Right atrium auricular region (tissue), 2 donors: ENCODE measurements around the gene GUCY2C. TPM values are rescaled to one million over a fixed set of nuclear protein-coding genes. Genes with fewer than 3 reads are reported as not detected.

ENCODE experiments used
- DNase-seq: peaks from one replicate; pipeline ENCODE4 v3.0.0-alpha.2; 2019; ENCODE audit warnings: low spot score
- H3K27ac ChIP-seq, 2 donors: fragments of 200-600 bp; sonication (generic); 1 replicate in 1 of 2; 2 replicates in 1 of 2; pipeline ENCODE4 v1.5.1; 2016 to 2019
- H3K27me3 ChIP-seq, 2 donors: fragments of 200-600 bp; sonication (generic); one replicate each; pipeline versions ENCODE4 v1.5.1 to v1.6.0; 2017 to 2019
- H3K36me3 ChIP-seq: fragments of 200-600 bp; sonication (generic); one replicate; pipeline ENCODE4 v1.5.1; 2016
- H3K4me1 ChIP-seq, 2 donors: fragments of 200-600 bp; sonication (generic); one replicate each; pipeline versions ENCODE4 v1.5.1 to v1.6.0; 2017 to 2019
- H3K4me3 ChIP-seq, 2 donors: fragments of 200-600 bp; sonication (generic); 1 replicate in 1 of 2; 2 replicates in 1 of 2; pipeline ENCODE4 v1.5.1; 2017 to 2019; ENCODE audit warnings: mild to moderate bottlenecking in 1 of 2, moderate library complexity in 1 of 2
- H3K9me3 ChIP-seq, 2 donors: fragments of 200-600 bp; sonication (generic); one replicate each; pipeline ENCODE4 v1.5.1; 2019
- total RNA-seq, 2 donors: library from RNA; depleted of rRNA; stranded (reverse); fragments of >200 nt; gene quantifications; one replicate each; pipeline ENCODE4 v1.1.0, GENCODE V29; 2016
- TF ChIP-seq, protein P1 (sequence below), 2 donors: fragments of 200-600 bp; sonication (generic); IDR thresholded peaks; one replicate each; pipeline ENCODE4 v1.5.1; 2019; ENCODE audit warnings: antibody characterized with exemption in 2 of 2

Gene GUCY2C
- total RNA-seq, 2 donors from 2014 or later = not detected

DNA sequence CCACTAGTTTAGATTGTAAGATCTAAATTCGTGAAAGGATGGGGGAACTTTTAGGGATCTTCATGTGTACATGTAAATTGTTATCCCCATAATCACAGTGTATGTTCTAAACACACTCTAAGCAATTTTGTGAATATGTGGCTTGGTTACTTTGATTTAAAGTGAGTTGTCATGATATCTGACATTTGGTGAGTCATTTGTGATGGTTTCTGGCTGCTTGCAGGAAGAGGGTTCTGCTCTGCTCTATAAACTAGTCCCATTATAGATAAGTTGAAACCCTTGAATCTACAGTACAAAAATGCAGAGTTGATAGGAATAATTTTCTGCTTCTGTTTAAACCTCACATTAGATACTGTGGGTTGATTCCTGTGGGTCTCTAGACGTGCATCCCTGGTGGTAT, 14.8 kb downstream of the GUCY2C start:
- H3K4me3 ChIP-seq = no peak overlapping the region
- DNase-seq = no peak
- H3K27ac ChIP-seq = no peak overlapping the region
- no peaks in the 10 kb centered on the region for H3K4me1 ChIP-seq
- TF ChIP-seq, protein P1, sequence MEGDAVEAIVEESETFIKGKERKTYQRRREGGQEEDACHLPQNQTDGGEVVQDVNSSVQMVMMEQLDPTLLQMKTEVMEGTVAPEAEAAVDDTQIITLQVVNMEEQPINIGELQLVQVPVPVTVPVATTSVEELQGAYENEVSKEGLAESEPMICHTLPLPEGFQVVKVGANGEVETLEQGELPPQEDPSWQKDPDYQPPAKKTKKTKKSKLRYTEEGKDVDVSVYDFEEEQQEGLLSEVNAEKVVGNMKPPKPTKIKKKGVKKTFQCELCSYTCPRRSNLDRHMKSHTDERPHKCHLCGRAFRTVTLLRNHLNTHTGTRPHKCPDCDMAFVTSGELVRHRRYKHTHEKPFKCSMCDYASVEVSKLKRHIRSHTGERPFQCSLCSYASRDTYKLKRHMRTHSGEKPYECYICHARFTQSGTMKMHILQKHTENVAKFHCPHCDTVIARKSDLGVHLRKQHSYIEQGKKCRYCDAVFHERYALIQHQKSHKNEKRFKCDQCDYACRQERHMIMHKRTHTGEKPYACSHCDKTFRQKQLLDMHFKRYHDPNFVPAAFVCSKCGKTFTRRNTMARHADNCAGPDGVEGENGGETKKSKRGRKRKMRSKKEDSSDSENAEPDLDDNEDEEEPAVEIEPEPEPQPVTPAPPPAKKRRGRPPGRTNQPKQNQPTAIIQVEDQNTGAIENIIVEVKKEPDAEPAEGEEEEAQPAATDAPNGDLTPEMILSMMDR (IDR thresholded peaks at IDR 0.05) = no peak
- no peaks in the 10 kb centered on the region for H3K36me3 ChIP-seq
- H3K27me3 ChIP-seq = no peaks in the 10 kb centered on the region
- no peaks in the 10 kb centered on the region for H3K9me3 ChIP-seq

DNA sequence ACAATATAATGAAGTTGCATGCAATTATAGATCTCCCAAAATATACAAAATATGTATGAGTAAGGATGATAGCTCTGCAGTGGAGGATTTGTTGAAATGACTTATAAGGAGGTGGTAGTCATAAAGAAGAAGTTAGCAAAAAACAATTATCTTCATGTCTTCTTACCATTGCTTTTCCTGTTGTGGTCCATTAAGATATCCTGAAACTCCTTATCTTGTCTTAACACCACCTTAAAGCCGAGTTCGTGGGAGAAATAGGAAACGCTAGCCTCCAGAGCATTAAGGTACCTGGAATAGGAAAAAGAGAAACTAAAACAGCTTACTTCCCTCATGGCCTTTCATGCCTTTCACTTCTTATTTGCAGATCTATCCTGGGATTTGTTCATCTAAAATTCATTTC, 15.2 kb downstream of the GUCY2C start:
- H3K4me1 ChIP-seq = no peaks in the 10 kb centered on the region
- no peak overlapping the region for H3K27ac ChIP-seq
- TF ChIP-seq, protein P1 (IDR thresholded peaks at IDR 0.05) = no peak
- no peaks in the 10 kb centered on the region for H3K9me3 ChIP-seq
- H3K4me3 ChIP-seq = no peak overlapping the region
- no peak for DNase-seq
- no peaks in the 10 kb centered on the region for H3K36me3 ChIP-seq
- H3K27me3 ChIP-seq = no peaks in the 10 kb centered on the region

DNA sequence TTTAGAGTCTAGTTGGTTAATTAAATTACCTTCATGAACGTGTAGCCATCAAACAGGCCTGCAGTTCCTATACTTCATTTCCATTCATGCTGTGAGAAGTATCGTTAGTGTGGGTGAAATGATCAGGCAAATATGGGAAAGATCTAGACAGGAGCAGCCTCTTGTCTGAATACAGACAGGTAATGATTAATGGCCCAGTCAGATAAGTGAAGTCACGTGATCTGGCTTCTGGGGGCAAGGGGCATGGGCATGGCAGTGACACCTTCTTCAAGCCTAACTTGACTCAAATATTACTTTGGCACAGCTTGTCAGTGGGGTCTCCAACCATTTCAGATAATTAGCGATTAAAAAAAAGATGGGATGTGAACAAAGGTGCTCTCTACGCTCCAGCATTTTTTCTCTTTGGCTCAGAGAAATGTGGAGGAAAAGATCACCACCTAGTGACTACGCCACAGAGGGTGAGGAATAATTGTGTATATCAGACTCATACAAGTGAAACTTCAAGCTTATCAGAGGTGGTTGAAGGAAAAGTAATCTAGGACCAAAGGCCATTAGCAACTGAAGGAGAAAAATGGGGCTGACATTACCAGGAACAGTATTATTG, 17.8 kb downstream of the GUCY2C start:
- no peak for DNase-seq
- Histone ChIP-seq H3K27ac (no peak overlapping the region), H3K27me3 (no peaks in the 10 kb centered on the region), H3K36me3 (no peaks in the 10 kb centered on the region), H3K4me3 (no peak overlapping the region), H3K9me3 (no peaks in the 10 kb centered on the region), H3K4me1 (no peaks in the 10 kb centered on the region)
- TF ChIP-seq, protein P1 (IDR thresholded peaks at IDR 0.05) = no peak

DNA sequence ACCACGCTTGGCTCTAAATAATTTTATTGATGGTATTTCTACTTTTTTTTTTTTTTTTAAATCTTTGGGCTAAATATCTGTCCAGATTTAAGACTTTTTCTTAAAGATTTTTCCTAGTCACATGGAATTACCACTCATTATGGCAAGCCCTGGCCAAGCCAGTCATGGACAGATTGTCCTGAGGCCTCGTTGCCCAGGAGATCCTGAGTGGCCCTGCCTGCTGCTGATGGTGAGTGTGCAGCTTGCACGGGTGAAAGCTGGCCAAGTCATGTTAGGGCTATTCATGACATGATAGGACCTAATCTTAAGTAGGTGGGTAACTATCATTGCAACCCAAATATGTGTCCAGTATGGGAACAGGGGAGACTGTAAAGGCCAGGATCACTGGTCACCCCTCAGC, 27.8 kb downstream of the GUCY2C start:
- TF ChIP-seq, protein P1 (IDR thresholded peaks at IDR 0.05) = no peak
- no peak for DNase-seq
- no peak overlapping the region for H3K27ac ChIP-seq

DNA sequence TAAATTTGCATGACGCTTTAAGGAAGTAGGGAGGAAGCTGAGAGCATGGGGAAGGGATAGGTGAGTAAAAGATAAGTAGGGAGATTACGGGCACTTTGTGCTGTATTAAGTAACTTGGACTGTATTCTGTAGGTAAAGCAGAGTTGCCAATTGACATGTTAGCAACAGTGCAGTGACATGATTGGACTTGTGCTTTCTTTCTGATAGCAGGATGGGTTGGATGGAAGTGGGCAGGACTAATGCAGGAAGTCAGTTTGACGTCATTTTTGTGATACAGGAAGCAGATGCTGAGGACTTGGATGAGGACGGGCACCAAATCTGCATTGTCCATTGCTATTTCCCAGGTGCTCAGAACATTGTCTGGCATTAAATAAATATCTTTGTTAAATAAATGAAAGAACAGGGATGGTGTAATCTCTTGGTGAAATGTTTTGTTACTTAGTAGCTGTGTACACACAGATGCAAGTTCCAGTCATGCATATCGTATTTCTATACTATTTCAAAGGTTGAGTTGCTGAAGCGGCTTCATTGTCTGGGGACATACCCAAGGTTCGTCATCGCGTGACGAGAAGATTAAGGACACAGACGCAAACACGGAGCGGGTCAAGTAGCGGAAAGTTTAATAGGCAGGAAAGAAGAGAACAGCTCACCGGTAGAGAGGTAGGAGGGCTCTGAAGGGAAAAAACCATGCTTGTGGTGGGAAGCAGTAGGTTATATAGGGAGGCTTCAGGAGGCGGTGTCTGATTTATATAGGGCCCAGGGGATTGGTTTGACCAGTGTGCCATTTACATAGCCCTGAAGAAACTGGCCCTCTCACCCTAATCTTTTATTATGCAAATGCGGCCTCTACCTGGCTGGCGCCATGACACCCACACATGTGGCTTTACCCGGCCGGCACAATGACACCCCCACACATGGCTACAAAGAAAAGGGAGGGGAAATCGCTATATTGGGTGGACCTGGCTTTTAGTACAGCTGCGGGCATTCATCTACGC, 30.7 kb downstream of the GUCY2C start:
- no peaks in the 10 kb centered on the region for H3K36me3 ChIP-seq
- no peak overlapping the region for H3K4me3 ChIP-seq
- DNase-seq = no peak
- TF ChIP-seq, protein P1 (IDR thresholded peaks at IDR 0.05) = no peak
- H3K9me3 ChIP-seq = no peaks in the 10 kb centered on the region
- no peaks in the 10 kb centered on the region for H3K4me1 ChIP-seq
- H3K27me3 ChIP-seq = no peaks in the 10 kb centered on the region
- H3K27ac ChIP-seq = no peak overlapping the region

More for the DNA sequence above, 27.8 kb downstream of the GUCY2C start:
- Histone ChIP-seq H3K9me3 (no peaks in the 10 kb centered on the region), H3K4me3 (no peak overlapping the region), H3K4me1 (no peaks in the 10 kb centered on the region), H3K36me3 (no peaks in the 10 kb centered on the region), H3K27me3 (no peaks in the 10 kb centered on the region)
